Keratinocyte (primary cell): ENCODE results near the gene AP4S1. TPM values are rescaled to one million over a fixed set of nuclear protein-coding genes. Genes with fewer than 3 reads are reported as not detected.
A peak's percentile ranks its signal among the peaks of the same experiment; 100 is the strongest.

Experiments
- DNase-seq: peaks from one replicate; pipeline ENCODE4 v3.0.0-alpha.2; 2011; ENCODE audit warnings: low read depth, missing footprints, low spot score
- FAIRE-seq: peaks from 2 replicates; lab custom pipeline; 2011; peaks lifted over from hg19 to GRCh38; lab: Jason Lieb, UNC
- H2AFZ ChIP-seq: 2 replicates; pipeline ENCODE4 v1.6.0; 2012; ENCODE audit warnings: low read length, control low read depth, inconsistent platforms; ENCODE audit not compliant: control insufficient read depth
- H3K27ac ChIP-seq: 2 replicates; pipeline ENCODE4 v1.5.1; 2011; ENCODE audit warnings: low read length; ENCODE audit not compliant: control insufficient read depth, insufficient read depth
- H3K27me3 ChIP-seq: 3 replicates; pipeline ENCODE4 v1.6.0; 2011; ENCODE audit warnings: low read length; ENCODE audit not compliant: control insufficient read depth, insufficient read depth; ENCODE audit errors: extremely low read depth
- H3K36me3 ChIP-seq, 2 experiments: 2 replicates in 1 of 2; 3 replicates in 1 of 2; pipeline ENCODE4 v1.5.1; 2011; ENCODE audit warnings: low read length in 2 of 2, mild to moderate bottlenecking in 1 of 2; ENCODE audit not compliant: control insufficient read depth in 2 of 2, insufficient read depth in 2 of 2; ENCODE audit errors: extremely low read depth in 1 of 2
- H3K4me1 ChIP-seq: 3 replicates; pipeline ENCODE4 v1.5.1; 2011; ENCODE audit warnings: low read length; ENCODE audit not compliant: control insufficient read depth, insufficient read depth; ENCODE audit errors: extremely low read depth
- H3K4me2 ChIP-seq: 3 replicates; pipeline ENCODE4 v1.6.0; 2011; ENCODE audit warnings: low read depth, low read length; ENCODE audit not compliant: control insufficient read depth, insufficient read depth; ENCODE audit errors: extremely low read depth
- H3K4me3 ChIP-seq, 3 experiments: fragments of 200-600 bp in 1 of 3; sonication (generic) in 1 of 3; 2 replicates in 2 of 3; 3 replicates in 1 of 3; pipeline ENCODE4 v1.5.1; 2011 to 2016; ENCODE audit warnings: low read length in 3 of 3, mild to moderate bottlenecking in 3 of 3, control low read depth in 2 of 3, inconsistent platforms in 1 of 3, low read depth in 1 of 3, mixed read lengths in 1 of 3, mixed run types in 1 of 3, moderate library complexity in 1 of 3; ENCODE audit not compliant: control insufficient read depth in 2 of 3, insufficient read depth in 2 of 3; ENCODE audit errors: extremely low read depth in 1 of 3
- H3K79me2 ChIP-seq: 2 replicates; pipeline ENCODE4 v1.6.0; 2012; ENCODE audit warnings: low read length; ENCODE audit not compliant: control insufficient read depth, insufficient read depth
- H3K9ac ChIP-seq: 3 replicates; pipeline ENCODE4 v1.6.0; 2011; ENCODE audit warnings: low read length; ENCODE audit not compliant: control insufficient read depth, insufficient read depth; ENCODE audit errors: extremely low read depth
- H3K9me1 ChIP-seq: 3 replicates; pipeline ENCODE4 v1.6.0; 2011; ENCODE audit warnings: low read length; ENCODE audit not compliant: control insufficient read depth, insufficient read depth; ENCODE audit errors: extremely low read depth
- H3K9me3 ChIP-seq: 2 replicates; pipeline ENCODE4 v1.5.1; 2012; ENCODE audit warnings: low read depth, low read length; ENCODE audit not compliant: control insufficient read depth
- H4K20me1 ChIP-seq: 3 replicates; pipeline ENCODE4 v1.6.0; 2011; ENCODE audit warnings: low read length; ENCODE audit not compliant: control insufficient read depth, insufficient read depth; ENCODE audit errors: extremely low read depth
- EZH2 ChIP-seq: IDR thresholded peaks from one replicate; pipeline ENCODE4 v1.6.1; 2012; ENCODE audit warnings: inconsistent platforms, mild to moderate bottlenecking, low read length, moderate library complexity
- dilution Hi-C: fragments of 300-500 bp; cut with MboI; formaldehyde crosslinking; loops from one replicate; pipeline ENCODE4 v1.7.0; 2020; ENCODE audit warnings: low sequenced_read_pairs; ENCODE audit not compliant: extremely low pct_ligation_motif_present
- polyA plus RNA-seq, 5 experiments: library from polyadenylated mRNA; depleted of rRNA in 3 of 5; stranded (reverse) in 3 of 5; stranded (forward) in 1 of 5; unstranded in 1 of 5; fragments of >200 nt; gene quantifications; 1 replicate in 1 of 5; 2 replicates in 3 of 5; 3 replicates in 1 of 5; pipeline versions ENCODE4 v1.2.1 to v1.2.3, GENCODE V29; 2011 to 2012; ENCODE audit warnings: missing spikeins in 2 of 5, low read depth in 1 of 5, low replicate concordance in 1 of 5
- TF ChIP-seq, protein P1 (sequence below), 3 experiments: IDR thresholded peaks in 1 of 3; conservative IDR thresholded peaks in 1 of 3; optimal IDR thresholded peaks in 1 of 3; 2 replicates in 2 of 3; 3 replicates in 1 of 3; pipeline versions ENCODE3 to v1.5.1; 2011; ENCODE audit warnings: low read length in 3 of 3, mild to moderate bottlenecking in 3 of 3, moderate library complexity in 2 of 3, control low read depth in 1 of 3, inconsistent platforms in 1 of 3; ENCODE audit not compliant: insufficient read depth in 2 of 3; ENCODE audit errors: extremely low read depth in 1 of 3

AP4S1 gene
- polyA plus RNA-seq, 1 donor (not counting 4 experiments of a cell fraction or from before 2014, with no cell fraction given) = 6.2 TPM

DNA sequence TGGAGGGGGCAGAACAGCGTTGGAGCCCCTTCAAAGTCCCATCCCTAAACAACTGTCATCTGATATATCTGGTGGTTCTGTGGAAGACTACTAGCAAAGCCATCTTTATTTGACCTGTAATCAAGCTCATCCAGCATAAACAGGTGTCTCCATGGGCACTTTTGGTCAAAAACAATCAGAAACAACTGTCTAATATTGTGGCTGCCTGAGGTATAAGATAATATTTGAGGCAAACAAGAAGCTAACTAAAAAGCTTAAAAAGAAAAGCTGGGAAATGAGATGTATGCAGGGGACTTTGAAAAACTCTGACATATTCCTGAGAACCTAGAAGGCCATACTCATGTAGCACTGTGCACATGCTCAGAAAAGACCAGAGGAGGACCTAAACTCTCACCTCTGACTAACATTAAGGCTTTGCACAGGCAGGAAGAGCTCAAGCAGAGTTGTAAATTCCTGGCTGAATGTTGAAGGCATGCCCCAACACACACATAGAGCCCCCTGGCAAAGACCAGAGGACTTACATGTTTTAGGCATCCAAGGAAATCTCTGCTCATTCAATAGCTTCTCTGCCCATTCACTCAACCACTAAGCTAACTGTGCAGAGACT lies 27.2 kb upstream of the AP4S1 start:
- Histone ChIP-seq H3K9ac (no peak overlapping the region), H3K4me2 (no peak overlapping the region), H3K4me1 (peaks cover 30% of the 10 kb centered on the region), H2AFZ (no peak overlapping the region), H3K9me1 (no peaks in the 10 kb centered on the region), H3K9me3 (no peaks in the 10 kb centered on the region), H4K20me1 (peaks cover 29% of the 10 kb centered on the region), H3K27ac (peak overlapping the region; percentile 36), H3K4me3 (no peak overlapping the region), H3K36me3 (peaks cover 0 to 3% of the 10 kb centered on the region in 2 experiments), H3K27me3 (no peaks in the 10 kb centered on the region), H3K79me2 (peaks cover 93% of the 10 kb centered on the region)
- dilution Hi-C loops = no loop called here
- DNase-seq = peak; percentile 25
- no peak for TF ChIP-seq EZH2
- TF ChIP-seq, protein P1, sequence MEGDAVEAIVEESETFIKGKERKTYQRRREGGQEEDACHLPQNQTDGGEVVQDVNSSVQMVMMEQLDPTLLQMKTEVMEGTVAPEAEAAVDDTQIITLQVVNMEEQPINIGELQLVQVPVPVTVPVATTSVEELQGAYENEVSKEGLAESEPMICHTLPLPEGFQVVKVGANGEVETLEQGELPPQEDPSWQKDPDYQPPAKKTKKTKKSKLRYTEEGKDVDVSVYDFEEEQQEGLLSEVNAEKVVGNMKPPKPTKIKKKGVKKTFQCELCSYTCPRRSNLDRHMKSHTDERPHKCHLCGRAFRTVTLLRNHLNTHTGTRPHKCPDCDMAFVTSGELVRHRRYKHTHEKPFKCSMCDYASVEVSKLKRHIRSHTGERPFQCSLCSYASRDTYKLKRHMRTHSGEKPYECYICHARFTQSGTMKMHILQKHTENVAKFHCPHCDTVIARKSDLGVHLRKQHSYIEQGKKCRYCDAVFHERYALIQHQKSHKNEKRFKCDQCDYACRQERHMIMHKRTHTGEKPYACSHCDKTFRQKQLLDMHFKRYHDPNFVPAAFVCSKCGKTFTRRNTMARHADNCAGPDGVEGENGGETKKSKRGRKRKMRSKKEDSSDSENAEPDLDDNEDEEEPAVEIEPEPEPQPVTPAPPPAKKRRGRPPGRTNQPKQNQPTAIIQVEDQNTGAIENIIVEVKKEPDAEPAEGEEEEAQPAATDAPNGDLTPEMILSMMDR (optimal IDR thresholded peaks at IDR 0.05 in 1 of 3, IDR thresholded peaks at IDR 0.05 in 1 of 3, conservative IDR thresholded peaks at IDR 0.05 in 1 of 3; ENCODE audit: extremely low read depth in 1 of 3, insufficient read depth in 2 of 3, low read length in 3 of 3) = peak in 1 of 3 experiments; percentile 14
- FAIRE-seq = peak; percentile 95

GRCh38 chr14:30999038-30999773 lies 26.2 kb upstream of the AP4S1 start:
- no peaks in the 10 kb centered on the region for H3K9me1 ChIP-seq
- H3K4me2 ChIP-seq = no peak overlapping the region
- no peaks in the 10 kb centered on the region for H3K9me3 ChIP-seq
- H3K36me3 ChIP-seq = peaks cover 0 to 6% of the 10 kb centered on the region in 2 experiments
- no peak overlapping the region for H2AFZ ChIP-seq
- no peak overlapping the region for H3K4me3 ChIP-seq
- TF ChIP-seq, protein P1 (optimal IDR thresholded peaks at IDR 0.05 in 1 of 3, IDR thresholded peaks at IDR 0.05 in 1 of 3, conservative IDR thresholded peaks at IDR 0.05 in 1 of 3; ENCODE audit: extremely low read depth in 1 of 3, insufficient read depth in 2 of 3, low read length in 3 of 3) = no peak
- no peak for TF ChIP-seq EZH2
- dilution Hi-C loops = no loop called here
- DNase-seq (no peak), FAIRE-seq (no peak)
- H3K4me1 ChIP-seq = peaks cover 30% of the 10 kb centered on the region
- H3K79me2 ChIP-seq = peaks cover 94% of the 10 kb centered on the region
- H3K27me3 ChIP-seq = no peaks in the 10 kb centered on the region
- H3K27ac ChIP-seq = peak overlapping the region; percentile 33
- no peak overlapping the region for H3K9ac ChIP-seq
- peaks cover 32% of the 10 kb centered on the region for H4K20me1 ChIP-seq
